NCI-H2196 treated with DMSO at 0.1 percent for 48 hours (cell line): ENCODE results near the gene MUC4.

Source experiments
- DNase-seq: peaks from one replicate; lab custom pipeline; 2025; ENCODE audit not compliant: unreplicated experiment; lab: John Stamatoyannopoulos, UW

MUC4 gene, protein sequence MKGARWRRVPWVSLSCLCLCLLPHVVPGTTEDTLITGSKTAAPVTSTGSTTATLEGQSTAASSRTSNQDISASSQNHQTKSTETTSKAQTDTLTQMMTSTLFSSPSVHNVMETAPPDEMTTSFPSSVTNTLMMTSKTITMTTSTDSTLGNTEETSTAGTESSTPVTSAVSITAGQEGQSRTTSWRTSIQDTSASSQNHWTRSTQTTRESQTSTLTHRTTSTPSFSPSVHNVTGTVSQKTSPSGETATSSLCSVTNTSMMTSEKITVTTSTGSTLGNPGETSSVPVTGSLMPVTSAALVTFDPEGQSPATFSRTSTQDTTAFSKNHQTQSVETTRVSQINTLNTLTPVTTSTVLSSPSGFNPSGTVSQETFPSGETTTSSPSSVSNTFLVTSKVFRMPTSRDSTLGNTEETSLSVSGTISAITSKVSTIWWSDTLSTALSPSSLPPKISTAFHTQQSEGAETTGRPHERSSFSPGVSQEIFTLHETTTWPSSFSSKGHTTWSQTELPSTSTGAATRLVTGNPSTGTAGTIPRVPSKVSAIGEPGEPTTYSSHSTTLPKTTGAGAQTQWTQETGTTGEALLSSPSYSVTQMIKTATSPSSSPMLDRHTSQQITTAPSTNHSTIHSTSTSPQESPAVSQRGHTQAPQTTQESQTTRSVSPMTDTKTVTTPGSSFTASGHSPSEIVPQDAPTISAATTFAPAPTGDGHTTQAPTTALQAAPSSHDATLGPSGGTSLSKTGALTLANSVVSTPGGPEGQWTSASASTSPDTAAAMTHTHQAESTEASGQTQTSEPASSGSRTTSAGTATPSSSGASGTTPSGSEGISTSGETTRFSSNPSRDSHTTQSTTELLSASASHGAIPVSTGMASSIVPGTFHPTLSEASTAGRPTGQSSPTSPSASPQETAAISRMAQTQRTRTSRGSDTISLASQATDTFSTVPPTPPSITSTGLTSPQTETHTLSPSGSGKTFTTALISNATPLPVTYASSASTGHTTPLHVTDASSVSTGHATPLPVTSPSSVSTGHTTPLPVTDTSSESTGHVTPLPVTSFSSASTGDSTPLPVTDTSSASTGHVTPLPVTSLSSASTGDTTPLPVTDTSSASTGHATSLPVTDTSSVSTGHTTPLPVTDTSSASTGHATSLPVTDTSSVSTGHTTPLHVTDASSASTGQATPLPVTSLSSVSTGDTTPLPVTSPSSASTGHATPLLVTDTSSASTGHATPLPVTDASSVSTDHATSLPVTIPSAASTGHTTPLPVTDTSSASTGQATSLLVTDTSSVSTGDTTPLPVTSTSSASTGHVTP (N-terminal part only)

DNA sequence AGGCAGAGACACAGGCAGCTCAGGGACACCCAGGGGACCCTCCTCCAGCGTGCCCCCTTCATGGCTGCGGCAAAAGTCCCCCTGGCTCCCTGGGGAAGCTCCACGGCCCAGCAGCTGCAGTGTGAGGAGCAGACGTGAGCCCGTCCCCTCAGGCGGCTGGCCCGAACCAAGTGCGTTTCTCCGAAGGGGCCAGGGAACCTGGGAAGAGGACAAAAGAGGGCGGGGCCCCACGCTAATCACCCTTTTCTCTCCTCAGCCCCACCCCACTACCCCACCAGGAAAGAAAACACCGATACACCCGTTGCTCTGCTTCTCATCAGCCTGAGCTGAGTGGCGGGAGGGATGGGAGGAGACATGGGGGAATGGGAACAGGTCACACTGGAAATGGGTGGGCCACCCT, at the start of gene MUC4:
Gene MUC4 (minus strand): TSS at position 174 of the 400 bp plus-strand sequence. CDS start 112 bp downstream, at position 62.
- no peak for DNase-seq

GRCh38 chr3:195860456-195860855, 48.7 kb upstream of the MUC4 start:
- DNase-seq = no peak

GRCh38 chr3:195859846-195860411, 48.2 kb upstream of the MUC4 start:
- DNase-seq = no peak

- peak; percentile 61 for DNase-seq
Observed at GRCh38 chr3:195859061-195859845, 47.5 kb upstream of the MUC4 start.

GRCh38 chr3:195856410-195857084, 44.8 kb upstream of the MUC4 start:
- DNase-seq = no peak

GRCh38 chr3:195855471-195856409, 44.0 kb upstream of the MUC4 start:
- peak; percentile 28 for DNase-seq

DNA sequence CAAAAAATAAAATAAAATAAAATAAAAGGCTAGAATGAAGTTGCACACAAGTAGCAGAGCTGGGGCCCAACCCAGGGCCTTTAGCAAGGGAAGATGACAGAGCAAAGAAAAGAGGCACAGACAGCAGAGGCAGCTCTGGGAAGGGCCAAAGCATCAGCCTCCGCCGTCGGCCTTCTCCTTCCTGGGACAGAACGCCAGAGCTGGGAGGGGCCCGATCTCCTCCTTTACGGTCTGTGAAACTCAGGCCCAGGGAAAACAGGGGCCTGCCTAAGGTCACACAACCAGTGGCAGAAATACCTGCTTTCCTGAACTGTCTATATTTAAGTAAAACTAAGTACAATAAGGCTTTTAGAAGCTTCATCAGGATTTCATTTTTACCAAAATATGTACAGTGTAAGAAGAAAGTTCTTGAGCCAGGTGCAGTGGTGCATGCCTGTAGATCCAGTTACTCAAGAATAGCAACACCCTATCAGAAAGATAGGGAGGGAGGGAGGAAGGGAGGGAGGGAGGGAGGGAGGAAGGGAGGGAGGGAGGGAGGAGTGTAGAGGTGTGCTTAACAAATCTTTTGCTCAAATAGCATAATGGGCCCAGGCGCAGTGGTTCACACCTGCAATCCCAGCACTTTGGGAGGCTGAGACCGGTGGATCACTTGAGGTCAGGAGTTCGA, 43.0 kb upstream of the MUC4 start:
- peak; percentile 37 for DNase-seq

GRCh38 chr3:195853996-195854395, 42.3 kb upstream of the MUC4 start:
- no peak for DNase-seq

- no peak for DNase-seq
Observed at GRCh38 chr3:195853036-195853435, 41.3 kb upstream of the MUC4 start.

GRCh38 chr3:195850857-195851543, 39.3 kb upstream of the MUC4 start:
- DNase-seq = peak; percentile 94

GRCh38 chr3:195849322-195850074, 37.8 kb upstream of the MUC4 start:
- DNase-seq = no peak

- no peak for DNase-seq
Observed at GRCh38 chr3:195847055-195847950, 35.6 kb upstream of the MUC4 start.

GRCh38 chr3:195845483-195845882, 33.8 kb upstream of the MUC4 start:
- DNase-seq = no peak

DNA sequence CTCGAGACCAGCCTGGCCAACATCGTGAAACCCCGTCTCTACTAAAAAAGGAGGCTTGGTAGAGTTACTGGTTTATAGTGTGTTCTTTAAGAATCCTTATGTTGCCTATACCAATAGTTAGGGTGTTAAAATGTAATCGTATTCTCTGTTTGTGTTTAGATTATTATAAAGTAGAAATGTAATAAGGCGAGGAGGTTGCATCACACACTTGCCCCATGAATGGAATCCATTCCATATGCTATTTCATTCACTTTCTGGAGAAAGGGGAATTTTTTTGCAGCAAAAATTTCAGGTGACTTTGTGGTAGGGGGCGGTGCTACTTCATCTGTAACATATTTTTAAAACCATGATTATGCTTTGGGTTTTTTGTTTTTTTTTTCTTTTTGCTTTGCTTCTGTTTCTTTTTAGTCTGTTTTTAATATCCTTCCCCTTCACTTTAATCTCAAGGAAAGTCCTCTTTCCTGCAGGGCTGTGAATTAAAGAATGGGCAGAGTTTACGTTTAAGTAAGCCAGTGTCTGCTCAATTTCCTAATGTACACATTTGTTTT, 33.0 kb upstream of the MUC4 start:
- DNase-seq = no peak
